HG03342 (cell line): ENCODE results near the gene ATP9B.

Experiments used
- ATAC-seq: cut with Tn5 transposase; IDR thresholded peaks from one replicate; pipeline ENCODE4 v1.9.1; 2021; ENCODE audit warnings: mild to moderate bottlenecking, moderate library complexity; ENCODE audit not compliant: unreplicated experiment

The ATP9B gene

DNA sequence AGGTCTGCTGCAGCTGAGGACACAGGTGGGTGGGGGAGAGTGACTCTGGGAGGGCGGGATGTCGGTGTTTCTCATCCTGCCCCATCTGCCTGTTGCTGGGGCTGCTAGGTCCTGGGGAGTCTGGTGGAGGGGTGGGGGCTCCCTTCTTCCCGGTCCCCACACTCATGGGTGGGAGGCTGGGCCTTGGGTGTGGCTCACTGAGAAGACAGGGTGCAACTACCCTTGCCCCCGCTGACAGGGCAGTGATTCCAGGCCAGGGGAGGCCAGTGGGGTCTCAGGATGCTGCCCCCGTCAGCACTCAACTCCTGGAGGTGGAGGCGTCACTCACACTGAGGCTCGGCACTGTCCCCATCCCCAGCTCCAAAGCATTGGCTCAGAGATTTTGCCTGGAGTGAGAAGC, 318.8 kb downstream of the ATP9B start:
- ATAC-seq, result no peak

DNA sequence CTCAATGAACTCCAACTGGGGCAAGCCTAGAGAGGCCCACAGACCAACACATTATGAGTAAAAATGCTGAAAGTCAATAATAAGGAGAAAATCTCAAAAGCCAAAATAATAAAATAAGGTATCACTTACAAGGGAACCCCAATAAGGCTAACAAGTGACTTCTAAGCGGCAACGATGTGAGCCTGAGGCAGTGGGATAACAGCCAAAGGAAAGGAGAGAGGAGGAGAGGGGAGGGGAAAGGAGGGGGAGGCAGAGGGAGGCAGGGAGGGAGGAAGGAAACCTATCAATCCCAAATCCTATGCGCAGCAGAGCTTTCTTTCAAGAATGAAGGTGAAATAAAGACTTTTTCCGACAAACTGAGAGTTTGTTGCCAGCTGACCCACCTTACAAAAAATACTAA, 320.5 kb downstream of the ATP9B start:
- ATAC-seq, result no peak

DNA sequence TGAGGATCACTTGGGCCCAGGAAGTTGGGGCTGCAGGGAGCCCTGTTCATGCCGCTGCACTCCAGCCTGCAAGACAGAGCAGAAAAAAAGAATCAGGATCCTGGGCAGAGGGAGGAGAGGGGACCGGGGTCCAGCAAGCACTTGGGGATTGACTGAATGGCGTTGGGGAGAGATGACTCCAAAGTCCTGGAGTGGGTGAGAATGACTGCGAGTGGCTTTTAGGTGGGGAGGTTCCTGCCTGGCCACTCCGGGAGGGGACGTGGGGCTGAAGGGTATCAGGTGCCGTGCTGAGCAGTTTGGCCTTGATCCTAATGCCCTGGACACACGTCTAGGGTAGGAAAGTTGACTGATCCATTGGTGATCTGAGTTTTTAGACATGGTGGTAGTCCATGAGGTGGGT, 323.0 kb downstream of the ATP9B start:
- no peak for ATAC-seq

DNA sequence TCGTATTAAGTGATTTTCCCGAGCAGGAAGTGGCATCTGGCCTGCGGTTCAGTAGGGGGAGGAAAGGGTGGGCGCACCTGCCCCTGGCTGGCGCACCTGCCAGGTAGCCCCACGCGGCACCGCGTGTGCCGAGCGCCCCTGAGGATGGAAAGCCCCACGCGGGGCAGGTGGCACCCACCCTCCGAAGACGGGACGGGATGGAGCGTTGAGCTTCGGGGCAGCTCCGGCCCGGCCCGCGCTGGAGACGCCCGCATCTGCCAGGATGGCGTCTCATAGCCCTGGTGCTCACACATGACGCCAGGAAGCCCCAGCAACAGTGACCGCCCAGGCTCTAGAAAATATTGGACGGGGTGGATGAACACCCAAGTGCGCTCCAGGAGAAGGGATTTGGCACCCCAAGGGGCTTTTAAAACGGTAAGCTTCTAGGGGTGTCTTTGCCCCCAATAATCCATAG, 324.0 kb downstream of the ATP9B start:
- ATAC-seq, result no peak

DNA sequence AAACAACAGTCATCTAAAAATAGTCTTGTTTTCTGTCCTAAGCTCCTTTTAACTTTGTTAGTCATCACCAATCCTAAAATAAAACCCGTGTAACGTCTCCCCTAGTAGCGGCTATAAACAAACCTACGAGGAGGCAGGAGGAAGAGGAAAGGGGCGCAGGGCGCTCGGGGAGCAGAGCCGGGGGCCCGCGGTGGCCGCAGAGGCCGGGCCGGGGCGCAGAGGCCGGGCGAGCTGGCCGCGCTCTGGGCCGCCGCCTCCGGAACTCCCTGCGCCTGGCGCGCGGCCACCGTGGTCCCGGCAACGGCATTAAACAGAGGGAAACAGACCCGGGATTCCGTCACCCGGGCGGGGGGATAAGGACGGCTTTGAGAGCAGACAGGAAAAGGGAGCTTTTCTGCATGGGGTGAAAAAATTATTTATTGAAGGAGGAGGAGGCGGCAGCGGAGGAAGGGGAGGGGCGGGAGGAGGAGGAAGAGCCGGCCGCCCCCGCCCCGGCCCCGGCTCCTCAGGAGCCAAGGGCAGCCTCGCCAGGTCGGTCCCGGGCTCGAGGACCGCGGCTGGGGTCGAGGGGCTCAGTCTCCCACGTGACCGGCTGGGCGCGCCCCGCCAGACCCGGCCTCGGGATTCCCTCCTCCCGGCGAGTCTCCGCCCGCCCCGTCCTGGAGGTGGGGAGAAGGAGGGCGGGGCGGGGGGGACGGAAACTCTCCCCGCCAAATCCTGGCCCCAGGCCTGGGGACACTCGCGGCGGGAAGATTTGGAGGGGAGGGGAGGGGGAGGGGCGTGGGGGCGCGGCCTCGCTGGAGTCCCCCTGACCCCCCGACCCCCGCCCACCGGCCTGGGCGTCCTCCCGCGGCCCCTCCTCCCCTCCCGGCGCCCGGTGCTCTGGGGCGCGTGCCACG, 324.7 kb downstream of the ATP9B start:
- peak; percentile 36 for ATAC-seq

GRCh38 chr18:79394534-79395307, 325.5 kb downstream of the ATP9B start:
- no peak for ATAC-seq

DNA sequence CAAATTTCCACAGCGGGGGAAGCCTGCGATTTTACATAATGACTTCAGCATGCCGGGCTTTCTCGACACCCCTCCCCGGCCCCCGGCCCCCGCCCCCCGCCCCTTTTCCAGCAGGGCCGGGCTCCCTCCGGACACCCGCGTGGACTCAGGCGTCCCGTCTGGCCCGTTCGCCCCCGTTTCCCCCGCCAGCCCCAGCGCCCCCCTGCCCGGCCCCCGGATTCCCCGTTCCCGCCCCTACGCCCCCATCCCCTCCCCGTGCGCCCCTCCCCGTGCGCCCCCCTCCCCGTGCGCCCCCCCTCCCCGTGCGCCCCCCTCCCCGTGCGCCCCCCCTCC, 326.1 kb downstream of the ATP9B start:
- no peak for ATAC-seq

DNA sequence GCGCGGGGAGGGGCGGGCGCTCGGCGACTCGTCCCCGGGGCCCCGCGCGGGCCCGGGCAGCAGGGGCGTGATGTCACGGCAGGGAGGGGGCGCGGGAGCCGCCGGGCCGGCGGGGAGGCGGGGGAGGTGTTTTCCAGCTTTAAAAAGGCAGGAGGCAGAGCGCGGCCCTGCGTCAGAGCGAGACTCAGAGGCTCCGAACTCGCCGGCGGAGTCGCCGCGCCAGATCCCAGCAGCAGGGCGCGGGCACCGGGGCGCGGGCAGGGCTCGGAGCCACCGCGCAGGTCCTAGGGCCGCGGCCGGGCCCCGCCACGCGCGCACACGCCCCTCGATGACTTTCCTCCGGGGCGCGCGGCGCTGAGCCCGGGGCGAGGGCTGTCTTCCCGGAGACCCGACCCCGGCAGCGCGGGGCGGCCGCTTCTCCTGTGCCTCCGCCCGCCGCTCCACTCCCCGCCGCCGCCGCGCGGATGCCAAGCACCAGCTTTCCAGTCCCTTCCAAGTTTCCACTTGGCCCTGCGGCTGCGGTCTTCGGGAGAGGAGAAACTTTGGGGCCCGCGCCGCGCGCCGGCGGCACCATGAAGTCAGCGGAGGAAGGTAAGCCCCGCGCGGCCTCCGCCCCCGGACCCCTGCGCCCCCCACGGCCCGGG, 326.7 kb downstream of the ATP9B start, which contains the start of gene NFATC1:
Gene NFATC1, plus strand, starts transcription at position 170 of the 644 bp plus-strand sequence. Its CDS starts 295 bp downstream, at position 465.
- no peak for ATAC-seq

- ATAC-seq, result no peak
These were observed 327.4 kb downstream of the ATP9B start for GRCh38 chr18:79396431-79397246.

DNA sequence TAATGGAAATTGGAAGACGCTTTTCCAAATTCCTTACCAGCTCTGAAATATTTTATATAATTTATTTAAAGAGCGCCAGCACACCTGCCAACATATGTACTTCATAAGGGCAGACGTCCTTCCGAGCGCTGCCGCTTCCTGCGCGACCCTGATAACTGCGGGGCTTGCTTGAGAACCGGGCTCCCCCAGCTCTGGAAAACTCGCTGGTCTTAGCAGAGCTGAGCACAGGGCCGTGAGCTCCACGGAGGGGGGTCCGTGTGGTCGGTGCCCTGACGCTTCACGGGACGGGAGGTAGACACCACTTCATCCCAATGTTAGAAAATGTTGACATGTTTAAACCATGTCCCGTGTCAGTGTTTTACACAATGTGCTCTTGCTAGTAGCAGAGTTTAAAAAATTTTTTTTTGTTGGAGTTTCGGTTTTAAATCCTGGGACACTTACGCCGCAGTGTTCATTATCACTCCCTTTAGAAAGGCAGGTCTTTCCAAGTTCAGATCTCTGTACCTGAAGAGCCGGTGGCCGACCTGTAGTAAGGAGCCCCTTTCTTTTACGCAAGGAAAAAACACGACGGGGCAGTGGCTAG, 328.1 kb downstream of the ATP9B start:
- no peak for ATAC-seq

- no peak for ATAC-seq
These were observed 328.9 kb downstream of the ATP9B start for GRCh38 chr18:79397830-79398761.

DNA sequence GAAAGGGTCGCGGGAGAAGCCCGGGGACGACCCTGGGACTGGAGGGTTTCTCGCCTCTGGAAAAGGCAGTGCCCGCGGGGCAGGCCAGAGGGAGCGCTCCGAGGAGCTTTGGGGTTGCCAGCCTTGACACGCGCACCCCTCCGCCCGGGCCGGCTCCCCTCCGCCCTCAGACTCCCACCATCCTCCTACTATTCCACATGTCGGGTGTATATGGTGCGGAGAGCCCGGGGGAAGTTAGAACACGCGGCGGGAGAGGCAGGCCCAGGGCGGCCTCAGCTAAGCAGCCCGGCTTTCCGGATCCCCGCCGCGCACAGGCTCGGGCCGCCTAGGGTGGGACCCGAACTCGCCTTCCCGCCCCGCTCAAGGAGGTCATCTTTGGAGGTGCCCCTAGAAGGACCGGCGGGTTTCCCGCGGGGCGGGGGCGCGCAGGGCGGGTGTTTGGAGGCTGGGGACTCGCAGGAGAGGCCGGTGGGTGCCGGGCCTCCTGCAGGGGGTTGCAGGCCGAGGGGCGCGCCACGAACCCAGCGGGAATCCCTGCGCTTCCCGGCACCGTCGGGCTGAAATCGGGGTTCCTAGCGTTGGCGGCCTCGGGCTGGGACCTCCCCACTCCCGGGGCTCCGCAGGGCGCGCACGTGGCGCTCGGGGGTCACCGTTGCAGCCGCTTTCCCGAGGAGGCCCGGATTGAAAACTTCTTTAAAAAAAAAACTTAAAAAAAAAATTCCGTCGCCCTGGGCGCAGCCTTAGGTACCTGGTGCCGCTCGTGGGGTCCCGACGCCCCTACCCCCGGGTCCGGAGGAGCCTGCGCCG, 330.3 kb downstream of the ATP9B start:
- ATAC-seq, result no peak

DNA sequence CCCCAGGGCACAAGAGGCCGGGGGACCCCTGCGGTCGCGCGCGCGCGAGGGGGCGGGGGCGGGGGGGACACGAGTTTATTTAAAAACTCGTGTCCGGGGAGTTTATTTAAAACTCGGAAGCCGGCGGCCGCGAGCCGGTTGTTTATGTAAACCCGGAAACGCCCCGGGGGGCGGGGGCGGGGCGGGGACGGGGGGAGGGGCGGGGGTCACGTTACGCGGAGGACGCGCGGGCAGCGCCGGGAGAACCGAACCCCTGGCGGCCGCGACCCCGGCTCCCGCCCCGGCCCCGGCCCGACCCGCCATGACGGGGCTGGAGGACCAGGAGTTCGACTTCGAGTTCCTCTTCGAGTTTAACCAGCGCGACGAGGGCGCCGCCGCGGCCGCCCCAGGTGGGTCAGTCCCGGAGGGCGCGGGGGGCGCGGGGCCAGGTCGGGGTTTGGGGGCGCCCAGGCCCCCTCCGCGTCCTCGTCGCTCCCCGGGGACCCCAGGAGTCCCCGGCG, 330.9 kb downstream of the ATP9B start:
- ATAC-seq, result no peak

- no peak for ATAC-seq
These were observed 331.6 kb downstream of the ATP9B start for GRCh38 chr18:79400591-79401381.

GRCh38 chr18:79401494-79402208, 332.5 kb downstream of the ATP9B start:
- no peak for ATAC-seq

DNA sequence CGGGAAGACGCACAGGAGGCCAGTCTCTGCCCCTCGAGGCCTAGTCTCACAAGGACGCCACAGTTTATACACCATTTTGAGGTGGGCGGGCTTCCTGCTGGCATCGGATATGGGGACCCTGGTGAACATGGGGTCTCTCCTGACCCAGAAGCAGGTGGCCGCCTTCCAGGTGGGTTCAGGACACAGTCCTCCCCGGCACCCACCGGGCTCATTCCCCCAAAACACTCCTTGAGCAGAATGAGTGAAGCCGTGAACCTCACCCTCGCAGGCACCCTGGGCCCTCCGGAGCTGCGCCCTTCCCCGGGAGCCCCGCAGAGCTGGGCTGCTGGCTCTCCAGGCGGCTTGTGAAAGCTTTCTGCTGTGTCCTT, 333.0 kb downstream of the ATP9B start:
- ATAC-seq, result no peak
